ENCODE measurements around the gene ANKH. TPM values are rescaled to one million over a fixed set of nuclear protein-coding genes. Genes with fewer than 3 reads are reported as not detected.

The ANKH gene
- total RNA-seq, 1 experiment from 2014 or later = 16.9 TPM

GRCh38 chr5:14913096-14913495 lies 41.5 kb upstream of the ANKH start (continued):
- TF ChIP-seq MYBL2 (CRISPR knock-in tag; IDR thresholded peaks at IDR 0.05) = no peak
- TF ChIP-seq, protein P1, sequence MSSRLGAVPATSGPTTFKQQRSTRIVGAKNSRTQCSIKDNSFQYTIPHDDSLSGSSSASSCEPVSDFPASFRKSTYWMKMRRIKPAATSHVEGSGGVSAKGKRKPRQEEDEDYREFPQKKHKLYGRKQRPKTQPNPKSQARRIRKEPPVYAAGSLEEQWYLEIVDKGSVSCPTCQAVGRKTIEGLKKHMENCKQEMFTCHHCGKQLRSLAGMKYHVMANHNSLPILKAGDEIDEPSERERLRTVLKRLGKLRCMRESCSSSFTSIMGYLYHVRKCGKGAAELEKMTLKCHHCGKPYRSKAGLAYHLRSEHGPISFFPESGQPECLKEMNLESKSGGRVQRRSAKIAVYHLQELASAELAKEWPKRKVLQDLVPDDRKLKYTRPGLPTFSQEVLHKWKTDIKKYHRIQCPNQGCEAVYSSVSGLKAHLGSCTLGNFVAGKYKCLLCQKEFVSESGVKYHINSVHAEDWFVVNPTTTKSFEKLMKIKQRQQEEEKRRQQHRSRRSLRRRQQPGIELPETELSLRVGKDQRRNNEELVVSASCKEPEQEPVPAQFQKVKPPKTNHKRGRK (CRISPR knock-in tag; IDR thresholded peaks at IDR 0.05; ENCODE audit: borderline replicate concordance) = no peak
- TF ChIP-seq RELA (CRISPR knock-in tag; IDR thresholded peaks at IDR 0.05; ENCODE audit: borderline replicate concordance) = no peak
- TF ChIP-seq PRRX2 (CRISPR knock-in tag; IDR thresholded peaks at IDR 0.05) = no peak

- no peak overlapping the region for H3K27ac Mint-ChIP-seq
- no peaks in the 10 kb centered on the region for H3K36me3 Mint-ChIP-seq
- H3K4me3 Mint-ChIP-seq = no peak overlapping the region
- ATAC-seq (no peak), DNase-seq (ENCODE audit: low spot score) (no peak)
- H3K4me1 Mint-ChIP-seq = 0 out of 2 replicates have a peak, but pooled peaks cover 3% of the 10 kb centered on the region
- no peaks in the 10 kb centered on the region for H3K9me3 Mint-ChIP-seq
- ChIA-PET POLR2A (no interaction called here), CTCF (no interaction called here)
- H3K27me3 Mint-ChIP-seq (ENCODE audit: low read depth) = no peaks in the 10 kb centered on the region; the same call in 1 of the 2 replicates
- no peak for TF ChIP-seq GRHL2 (CRISPR knock-in tag; IDR thresholded peaks at IDR 0.05; ENCODE audit: insufficient replicate concordance, severe bottlenecking)
- TF ChIP-seq ATF3 (CRISPR knock-in tag; conservative IDR thresholded peaks at IDR 0.05) = no peak
- no peak for TF ChIP-seq ZNF263 (CRISPR knock-in tag; IDR thresholded peaks at IDR 0.05; ENCODE audit: low read depth)
- no peak for TF ChIP-seq ZNF317 (CRISPR knock-in tag; IDR thresholded peaks at IDR 0.05; ENCODE audit: borderline replicate concordance, low read depth)
These were observed 40.6 kb upstream of the ANKH start for GRCh38 chr5:14912206-14912605.

DNA sequence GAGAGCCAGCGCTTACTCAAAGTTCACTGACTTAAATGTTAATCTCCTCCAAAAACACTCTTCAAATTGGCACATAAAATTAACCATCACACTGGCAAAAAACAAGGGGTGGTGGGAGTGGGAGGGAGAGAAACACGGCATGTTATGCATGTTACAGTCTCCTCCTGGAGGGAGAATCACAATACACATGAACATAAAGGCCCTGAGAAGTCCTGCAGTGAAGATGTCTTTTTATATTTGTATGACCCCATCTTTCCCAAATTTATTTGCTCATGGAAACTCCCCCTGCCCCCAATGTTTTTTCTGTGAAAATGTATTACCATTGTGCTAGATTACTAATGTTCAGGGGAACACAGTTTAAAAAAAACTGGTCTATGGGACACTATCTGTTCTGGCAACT lies 37.8 kb upstream of the ANKH start:
- TF ChIP-seq ZNF317 (CRISPR knock-in tag; IDR thresholded peaks at IDR 0.05; ENCODE audit: borderline replicate concordance, low read depth) = no peak
- Mint-ChIP-seq H3K27me3 (ENCODE audit: low read depth) (no peaks in the 10 kb centered on the region), H3K36me3 (no peaks in the 10 kb centered on the region), H3K9me3 (no peaks in the 10 kb centered on the region), H3K4me1 (0 out of 2 replicates have a peak, but pooled peaks cover 3% of the 10 kb centered on the region), H3K27ac (no peak overlapping the region), H3K4me3 (no peak overlapping the region)
- ChIA-PET CTCF (interaction anchor here (0.6 kb wide), 1 partner anchor 441 kb away, joined by 3 read pairs; no protein-coding TSS in a partner anchor), POLR2A (no interaction called here)
- ATAC-seq (no peak), DNase-seq (ENCODE audit: low spot score) (no peak)

GRCh38 chr5:14908172-14908571 lies 36.6 kb upstream of the ANKH start:
- no peak for DNase-seq (ENCODE audit: low spot score)
- Mint-ChIP-seq H3K27me3 (ENCODE audit: low read depth) (no peaks in the 10 kb centered on the region), H3K4me3 (no peak overlapping the region), H3K27ac (no peak overlapping the region), H3K36me3 (no peaks in the 10 kb centered on the region), H3K9me3 (no peaks in the 10 kb centered on the region), H3K4me1 (0 out of 2 replicates have a peak, but pooled peaks cover 2% of the 10 kb centered on the region)
- ChIA-PET CTCF (no interaction called here), POLR2A (no interaction called here)
- ATAC-seq = no peak
- no peak for TF ChIP-seq NFATC4 (CRISPR knock-in tag; IDR thresholded peaks at IDR 0.05)
- TF ChIP-seq, protein P2, sequence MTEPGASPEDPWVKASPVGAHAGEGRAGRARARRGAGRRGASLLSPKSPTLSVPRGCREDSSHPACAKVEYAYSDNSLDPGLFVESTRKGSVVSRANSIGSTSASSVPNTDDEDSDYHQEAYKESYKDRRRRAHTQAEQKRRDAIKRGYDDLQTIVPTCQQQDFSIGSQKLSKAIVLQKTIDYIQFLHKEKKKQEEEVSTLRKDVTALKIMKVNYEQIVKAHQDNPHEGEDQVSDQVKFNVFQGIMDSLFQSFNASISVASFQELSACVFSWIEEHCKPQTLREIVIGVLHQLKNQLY (CRISPR knock-in tag; IDR thresholded peaks at IDR 0.05) = no peak
- no peak for TF ChIP-seq TCF7 (CRISPR knock-in tag; IDR thresholded peaks at IDR 0.05; ENCODE audit: low read depth)
- no peak for TF ChIP-seq ZBTB21 (CRISPR knock-in tag; IDR thresholded peaks at IDR 0.05; ENCODE audit: borderline replicate concordance)
- no peak for TF ChIP-seq PRDM15 (CRISPR knock-in tag; IDR thresholded peaks at IDR 0.05)
- TF ChIP-seq RORB (CRISPR knock-in tag; IDR thresholded peaks at IDR 0.05) = no peak
- TF ChIP-seq ZNF671 (CRISPR knock-in tag; IDR thresholded peaks at IDR 0.05) = no peak
- TF ChIP-seq, protein P3, sequence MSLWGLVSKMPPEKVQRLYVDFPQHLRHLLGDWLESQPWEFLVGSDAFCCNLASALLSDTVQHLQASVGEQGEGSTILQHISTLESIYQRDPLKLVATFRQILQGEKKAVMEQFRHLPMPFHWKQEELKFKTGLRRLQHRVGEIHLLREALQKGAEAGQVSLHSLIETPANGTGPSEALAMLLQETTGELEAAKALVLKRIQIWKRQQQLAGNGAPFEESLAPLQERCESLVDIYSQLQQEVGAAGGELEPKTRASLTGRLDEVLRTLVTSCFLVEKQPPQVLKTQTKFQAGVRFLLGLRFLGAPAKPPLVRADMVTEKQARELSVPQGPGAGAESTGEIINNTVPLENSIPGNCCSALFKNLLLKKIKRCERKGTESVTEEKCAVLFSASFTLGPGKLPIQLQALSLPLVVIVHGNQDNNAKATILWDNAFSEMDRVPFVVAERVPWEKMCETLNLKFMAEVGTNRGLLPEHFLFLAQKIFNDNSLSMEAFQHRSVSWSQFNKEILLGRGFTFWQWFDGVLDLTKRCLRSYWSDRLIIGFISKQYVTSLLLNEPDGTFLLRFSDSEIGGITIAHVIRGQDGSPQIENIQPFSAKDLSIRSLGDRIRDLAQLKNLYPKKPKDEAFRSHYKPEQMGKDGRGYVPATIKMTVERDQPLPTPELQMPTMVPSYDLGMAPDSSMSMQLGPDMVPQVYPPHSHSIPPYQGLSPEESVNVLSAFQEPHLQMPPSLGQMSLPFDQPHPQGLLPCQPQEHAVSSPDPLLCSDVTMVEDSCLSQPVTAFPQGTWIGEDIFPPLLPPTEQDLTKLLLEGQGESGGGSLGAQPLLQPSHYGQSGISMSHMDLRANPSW (CRISPR knock-in tag; conservative IDR thresholded peaks at IDR 0.05; ENCODE audit: low read depth) = no peak
- TF ChIP-seq E2F5 (CRISPR knock-in tag; IDR thresholded peaks at IDR 0.05) = no peak
- TF ChIP-seq FOXK1 (CRISPR knock-in tag; IDR thresholded peaks at IDR 0.05) = no peak
- TF ChIP-seq ATF1 (CRISPR knock-in tag; IDR thresholded peaks at IDR 0.05) = no peak
